Cardiac ventricle fibroblast (primary cell): ENCODE results near the gene SLC36A2. TPM values are rescaled to one million over a fixed set of nuclear protein-coding genes. Genes with fewer than 3 reads are reported as not detected.

Experiments
- total RNA-seq: library from RNA; depleted of rRNA; stranded (reverse); fragments of >200 nt; gene quantifications from 2 replicates; pipeline ENCODE4 v1.2.3, GENCODE V29; 2015

Gene SLC36A2
- not detected in 2 replicates for total RNA-seq

GRCh38 chr5:151347369-151347768 lies at the start of gene SLC36A2:
SLC36A2 (minus strand) TSS chr5:151347559; CDS start chr5:151347460, 99 bp downstream.

GRCh38 chr5:151303666-151304065 lies 43.7 kb downstream of the SLC36A2 start, which contains the start of gene SLC36A3:
SLC36A3 (minus strand) TSS chr5:151303766; CDS start chr5:151303354, 412 bp downstream.

Other genes with a start within 250 kb of the SLC36A2 start
- 254 and 255 TPM in 2 replicates for gene ANXA6, start 189.8 kb downstream of the SLC36A2 start, total RNA-seq
- 9.3 and 11.7 TPM in 2 replicates for gene CCDC69, start 123.5 kb downstream of the SLC36A2 start, total RNA-seq
- 22.0 and 26.1 TPM in 2 replicates for gene GM2A, start 94.4 kb downstream of the SLC36A2 start, total RNA-seq
- not detected in 2 replicates for gene SLC36A3, start 43.8 kb downstream of the SLC36A2 start, total RNA-seq
- 4.0 and 8.0 TPM in 2 replicates for gene SLC36A1, start 100.0 kb upstream of the SLC36A2 start, total RNA-seq
- gene FAT2, start 243.8 kb upstream of the SLC36A2 start, total RNA-seq: 0.05 and 0.06 TPM in 2 replicates